IPS-20b (cell line): Measurements from ENCODE around the gene IL1RL2.

Experiments used
- H3K27ac ChIP-seq: one replicate; pipeline ENCODE4 v1.5.1; 2013; ENCODE audit warnings: low read length
- H3K27me3 ChIP-seq: 2 replicates; pipeline ENCODE4 v1.6.1; 2013; ENCODE audit warnings: mild to moderate bottlenecking, low read length, inconsistent platforms; ENCODE audit not compliant: insufficient read depth
- H3K36me3 ChIP-seq: 2 replicates; pipeline ENCODE4 v1.6.1; 2013; ENCODE audit warnings: low read depth, mild to moderate bottlenecking, inconsistent platforms, low read length, moderate library complexity; ENCODE audit not compliant: insufficient read depth
- H3K4me1 ChIP-seq: 2 replicates; pipeline ENCODE4 v1.6.1; 2013; ENCODE audit warnings: mild to moderate bottlenecking, control low read depth, inconsistent platforms, low read length, moderate library complexity; ENCODE audit not compliant: insufficient read depth
- H3K4me3 ChIP-seq: 2 replicates; pipeline ENCODE4 v1.5.1; 2013; ENCODE audit warnings: mild to moderate bottlenecking, low read length, inconsistent platforms
- H3K9ac ChIP-seq: 2 replicates; pipeline ENCODE4 v1.6.1; 2013; ENCODE audit warnings: low read depth, mild to moderate bottlenecking, inconsistent platforms, low read length, moderate library complexity
- H3K9me3 ChIP-seq: 2 replicates; pipeline ENCODE4 v1.6.1; 2013; ENCODE audit warnings: mild to moderate bottlenecking, low read depth, low read length, inconsistent platforms; ENCODE audit not compliant: insufficient read depth

Gene IL1RL2

DNA sequence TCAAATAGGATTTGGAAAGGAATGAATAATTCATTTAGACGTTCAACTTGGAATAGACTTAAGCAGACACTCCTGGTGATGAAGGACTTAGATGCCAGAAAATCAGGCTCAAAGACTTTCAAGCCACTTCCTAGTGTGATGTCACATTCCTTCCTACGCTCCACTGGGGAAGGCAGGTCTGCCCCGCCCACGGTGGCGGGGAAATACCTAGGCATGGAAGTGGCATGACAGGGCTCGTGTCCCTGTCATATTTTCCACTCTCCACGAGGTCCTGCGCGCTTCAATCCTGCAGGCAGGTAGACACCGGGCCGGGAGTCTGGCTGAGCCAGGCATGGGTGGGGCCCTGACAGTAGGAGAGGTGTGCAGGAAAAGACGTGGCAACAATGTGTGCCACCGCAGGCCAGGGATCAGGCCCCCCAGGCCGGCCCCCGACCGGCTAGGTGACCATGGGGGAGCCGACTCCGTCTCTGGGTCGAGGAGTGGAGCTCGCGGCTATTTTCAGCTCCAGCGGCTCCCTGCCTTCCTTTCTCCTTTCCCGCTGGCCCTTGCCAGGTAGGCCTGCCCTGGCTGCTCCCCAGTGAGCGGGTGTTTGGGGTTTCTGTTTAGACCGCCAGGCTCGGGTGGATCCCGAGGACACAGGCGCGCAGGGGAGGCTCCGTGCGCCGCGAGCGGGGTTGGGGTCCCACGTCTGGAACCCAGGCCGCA lies at the start of gene IL1RL2:
Gene IL1RL2 (plus strand): TSS at position 233 of the 705 bp plus-strand sequence. CDS start 845 bp downstream, outside the sequence.
- Histone ChIP-seq H3K9ac (no peak within 1 kb of the TSS), H3K36me3 (no peaks in the 10 kb centered on the region), H3K4me3 (peak within 1 kb of the TSS; percentile 68), H3K9me3 (no peaks in the 10 kb centered on the region), H3K27ac (no peak within 1 kb of the TSS), H3K27me3 (peaks cover 50% of the 10 kb centered on the region), H3K4me1 (no peaks in the 10 kb centered on the region)

DNA sequence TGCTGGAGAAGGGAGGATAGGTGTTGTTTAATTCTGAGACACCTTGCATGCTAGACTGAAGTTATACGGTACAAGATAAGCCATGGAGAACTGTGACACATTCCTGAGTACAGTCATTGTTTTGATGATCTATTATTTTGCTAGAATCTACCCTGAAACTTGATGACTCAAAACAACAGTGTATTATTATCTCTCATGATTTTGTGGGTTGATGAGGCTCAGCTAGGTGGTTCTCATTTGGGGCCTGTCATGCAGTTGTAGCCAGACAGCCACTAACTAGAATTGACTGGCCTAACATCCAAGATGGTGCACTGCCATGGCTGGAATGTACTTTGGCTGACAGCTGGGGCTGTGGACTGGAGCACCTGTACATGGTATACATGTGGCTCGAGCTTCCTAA lies 49.7 kb upstream of the IL1RL2 start:
- no peak overlapping the region for H3K27ac ChIP-seq
- H3K36me3 ChIP-seq = no peaks in the 10 kb centered on the region
- H3K4me1 ChIP-seq = no peaks in the 10 kb centered on the region
- H3K9ac ChIP-seq = no peak overlapping the region
- H3K27me3 ChIP-seq = peaks cover 24% of the 10 kb centered on the region
- no peak overlapping the region for H3K4me3 ChIP-seq
- no peaks in the 10 kb centered on the region for H3K9me3 ChIP-seq

DNA sequence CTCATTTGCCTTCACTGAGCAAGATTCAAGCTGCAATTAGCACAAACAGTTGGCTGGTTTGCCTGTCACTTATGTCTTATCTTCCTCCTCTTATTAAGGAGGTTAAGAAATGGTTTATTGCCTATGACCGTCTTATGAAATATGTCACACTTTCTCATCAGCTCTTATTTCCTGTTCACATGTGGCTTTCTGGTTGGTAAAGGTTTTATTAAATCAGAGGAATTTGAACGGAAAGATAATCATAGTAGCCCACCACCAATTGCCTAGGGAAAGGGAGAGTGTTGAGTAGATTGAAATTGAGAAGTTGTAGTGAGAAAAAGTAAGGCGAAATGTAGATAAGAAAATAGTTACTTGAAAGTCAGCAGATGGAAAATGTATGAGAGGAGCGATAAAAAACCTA lies 48.5 kb upstream of the IL1RL2 start:
- Histone ChIP-seq H3K9me3 (no peaks in the 10 kb centered on the region), H3K36me3 (no peaks in the 10 kb centered on the region), H3K9ac (no peak overlapping the region), H3K27ac (no peak overlapping the region), H3K27me3 (peaks cover 33% of the 10 kb centered on the region), H3K4me3 (no peak overlapping the region), H3K4me1 (no peaks in the 10 kb centered on the region)

DNA sequence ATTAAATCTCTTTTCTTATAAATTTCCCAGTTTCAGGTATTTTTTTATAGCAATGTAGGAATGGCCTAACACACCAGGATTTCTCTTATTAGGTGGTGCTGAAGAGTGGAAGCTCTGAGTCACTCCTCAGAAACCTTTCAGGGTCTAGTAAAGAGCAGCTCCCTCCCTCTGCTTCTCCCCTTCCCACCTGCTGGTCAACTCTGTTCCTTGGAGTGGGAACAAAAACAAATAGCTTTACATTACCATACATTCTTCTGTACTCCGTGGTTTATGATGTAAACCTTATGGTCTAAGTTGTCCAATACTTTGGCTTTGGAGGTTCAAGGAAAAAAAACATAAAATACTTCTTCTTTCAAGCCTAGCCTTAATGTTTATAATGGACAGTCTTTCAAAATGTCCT lies 47.0 kb upstream of the IL1RL2 start:
- H3K9ac ChIP-seq = no peak overlapping the region
- H3K4me1 ChIP-seq = no peaks in the 10 kb centered on the region
- no peaks in the 10 kb centered on the region for H3K36me3 ChIP-seq
- no peak overlapping the region for H3K4me3 ChIP-seq
- peaks cover 41% of the 10 kb centered on the region for H3K27me3 ChIP-seq
- no peaks in the 10 kb centered on the region for H3K9me3 ChIP-seq
- no peak overlapping the region for H3K27ac ChIP-seq

DNA sequence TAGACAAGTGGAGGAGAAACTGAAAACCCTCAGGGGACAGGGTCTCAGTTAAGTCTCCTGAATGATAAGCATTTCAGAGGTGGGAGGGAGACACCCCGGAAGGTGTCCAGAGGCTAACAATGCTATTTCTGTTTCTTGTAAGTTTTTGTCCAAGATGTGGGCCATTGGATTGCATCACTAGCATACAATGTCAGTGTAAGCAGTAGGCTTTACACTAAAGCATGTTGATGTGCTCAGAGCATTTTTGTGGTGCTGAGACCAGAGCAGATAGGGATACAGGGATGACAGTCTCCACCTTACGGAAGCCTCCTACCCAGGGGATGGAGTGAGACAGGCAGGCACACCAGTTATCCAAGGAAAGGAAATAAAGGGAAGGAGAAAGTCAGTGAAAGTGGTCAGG lies 46.4 kb upstream of the IL1RL2 start:
- no peaks in the 10 kb centered on the region for H3K36me3 ChIP-seq
- H3K9ac ChIP-seq = no peak overlapping the region
- no peaks in the 10 kb centered on the region for H3K4me1 ChIP-seq
- H3K4me3 ChIP-seq = no peak overlapping the region
- peaks cover 41% of the 10 kb centered on the region for H3K27me3 ChIP-seq
- no peaks in the 10 kb centered on the region for H3K9me3 ChIP-seq
- H3K27ac ChIP-seq = no peak overlapping the region

DNA sequence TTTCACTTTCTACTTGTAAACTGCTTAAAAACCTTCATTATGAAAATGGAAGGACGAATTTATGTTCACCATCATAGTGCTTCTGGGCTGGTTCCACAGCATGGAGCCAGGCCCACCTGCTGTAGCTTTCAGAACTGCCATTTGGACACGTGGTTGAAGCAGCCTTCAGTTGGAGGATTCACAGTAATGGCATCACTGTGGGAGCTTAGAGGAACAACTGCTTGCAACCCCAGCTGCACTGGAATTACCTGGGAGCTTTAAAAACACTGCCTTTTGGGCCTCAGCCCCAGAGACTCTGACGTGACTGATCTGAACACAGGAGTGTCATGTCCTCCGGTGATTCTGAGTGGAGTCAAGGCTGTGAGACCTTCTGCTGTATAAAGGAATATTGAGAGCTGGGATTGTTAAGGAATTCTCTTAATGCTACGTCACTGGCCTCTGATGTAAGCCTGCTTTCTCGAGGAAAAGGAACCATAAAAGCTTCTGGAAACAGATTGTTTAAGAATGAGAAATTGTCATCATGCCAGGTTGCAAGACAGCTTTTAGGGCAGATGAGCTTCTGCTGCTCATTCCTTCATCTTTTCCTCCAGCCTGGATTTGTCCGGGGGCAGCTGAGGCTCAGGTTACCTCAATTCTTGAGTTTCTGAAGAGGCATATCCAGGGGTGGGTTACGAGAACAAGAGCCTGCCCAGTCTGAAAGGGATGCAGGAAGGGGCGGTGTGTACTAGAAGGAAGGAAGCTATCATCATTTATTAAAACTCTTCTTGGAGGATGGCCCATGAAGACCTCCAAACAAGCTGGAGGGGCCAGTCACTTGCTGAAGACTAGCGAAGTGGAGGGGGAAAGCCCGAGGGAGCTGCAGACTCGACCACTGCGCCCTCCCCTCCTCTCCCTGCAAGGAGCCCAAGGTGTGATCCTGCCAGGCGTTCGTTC lies 45.5 kb upstream of the IL1RL2 start:
- H3K27me3 ChIP-seq = peaks cover 41% of the 10 kb centered on the region
- H3K27ac ChIP-seq = no peak overlapping the region
- H3K36me3 ChIP-seq = no peaks in the 10 kb centered on the region
- no peaks in the 10 kb centered on the region for H3K4me1 ChIP-seq
- H3K4me3 ChIP-seq = peak overlapping the region; percentile 77; the same call in 1 of the 2 replicates
- H3K9me3 ChIP-seq = no peaks in the 10 kb centered on the region
- H3K9ac ChIP-seq = no peak overlapping the region

DNA sequence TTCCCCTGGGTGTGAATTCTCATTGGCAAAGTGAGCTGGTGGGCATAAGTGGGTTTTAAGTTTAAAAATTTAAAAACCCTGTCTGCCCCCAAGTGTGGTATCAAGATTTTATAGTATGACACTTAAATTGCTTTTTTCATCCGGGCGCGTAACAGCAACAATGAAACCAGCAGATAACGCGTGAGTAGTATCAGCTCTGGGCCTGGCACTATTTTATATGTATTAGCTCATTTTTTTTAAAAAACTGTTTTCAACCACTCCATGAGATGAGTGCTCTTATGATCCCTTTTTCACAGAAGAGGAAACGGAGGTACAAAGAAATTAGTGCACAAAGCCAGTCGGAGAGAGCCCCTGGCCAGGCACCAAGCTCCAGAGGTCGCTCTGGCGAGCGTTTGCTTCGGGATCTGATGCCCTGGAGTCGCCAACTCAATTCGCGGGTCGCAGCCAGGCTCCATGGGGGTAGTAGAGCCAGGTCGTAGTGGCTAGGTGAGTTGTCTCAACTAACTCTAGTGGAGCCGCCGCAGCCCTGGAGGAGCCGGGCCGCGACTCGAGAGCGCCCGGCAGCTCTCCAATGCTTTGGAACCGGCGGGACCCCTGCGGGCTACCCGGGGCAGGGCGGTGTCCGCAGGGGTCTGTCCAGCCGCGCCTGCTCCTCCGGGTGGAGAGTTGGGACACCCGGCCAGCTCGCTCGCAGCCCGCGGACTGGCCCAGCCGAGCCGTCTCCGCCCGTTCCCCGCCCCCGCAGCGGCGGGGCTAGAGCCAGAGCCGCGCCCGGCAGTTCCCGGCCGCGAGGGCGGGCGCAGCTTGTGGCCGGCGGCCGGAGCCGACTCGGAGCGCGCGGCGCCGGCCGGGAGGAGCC lies 44.6 kb upstream of the IL1RL2 start, which contains the start of gene IL1R1:
Gene IL1R1 (plus strand): TSS at position 777 of the 859 bp plus-strand sequence. CDS start 14,979 bp downstream, outside the sequence.
- peaks cover 41% of the 10 kb centered on the region for H3K27me3 ChIP-seq
- peak within 1 kb of the TSS; percentile 63; the same call in 1 of the 2 replicates for H3K9ac ChIP-seq
- H3K4me3 ChIP-seq = peak within 1 kb of the TSS; percentile 77
- H3K27ac ChIP-seq = no peak within 1 kb of the TSS
- no peaks in the 10 kb centered on the region for H3K36me3 ChIP-seq
- no peaks in the 10 kb centered on the region for H3K9me3 ChIP-seq
- H3K4me1 ChIP-seq = no peaks in the 10 kb centered on the region

DNA sequence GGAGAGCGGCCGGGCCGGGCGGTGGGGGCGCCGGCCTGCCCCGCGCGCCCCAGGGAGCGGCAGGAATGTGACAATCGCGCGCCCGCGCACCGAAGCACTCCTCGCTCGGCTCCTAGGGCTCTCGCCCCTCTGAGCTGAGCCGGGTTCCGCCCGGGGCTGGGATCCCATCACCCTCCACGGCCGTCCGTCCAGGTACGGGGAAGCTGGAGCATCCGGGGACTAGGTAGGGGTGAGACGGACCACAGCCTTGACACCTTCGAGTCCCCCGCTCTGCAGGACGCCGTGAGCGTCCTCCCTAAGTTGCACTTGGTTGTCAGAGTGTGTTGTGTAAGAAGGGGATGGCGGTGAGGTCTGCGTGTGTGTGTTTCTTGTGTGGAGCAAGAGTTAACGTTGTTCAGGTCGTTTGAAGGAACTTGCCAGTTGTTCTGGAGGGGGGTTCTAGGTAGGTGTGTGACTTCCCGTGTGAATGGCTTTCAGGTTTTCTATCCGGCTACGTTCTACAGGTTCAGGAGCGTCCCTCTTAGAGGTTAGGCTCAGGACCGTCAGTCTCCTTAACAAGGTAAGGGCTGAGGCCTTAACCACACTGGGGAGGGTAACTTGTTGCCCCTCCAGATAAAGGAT lies 43.9 kb upstream of the IL1RL2 start:
- Histone ChIP-seq H3K9me3 (no peaks in the 10 kb centered on the region), H3K4me3 (peak overlapping the region; percentile 77)

DNA sequence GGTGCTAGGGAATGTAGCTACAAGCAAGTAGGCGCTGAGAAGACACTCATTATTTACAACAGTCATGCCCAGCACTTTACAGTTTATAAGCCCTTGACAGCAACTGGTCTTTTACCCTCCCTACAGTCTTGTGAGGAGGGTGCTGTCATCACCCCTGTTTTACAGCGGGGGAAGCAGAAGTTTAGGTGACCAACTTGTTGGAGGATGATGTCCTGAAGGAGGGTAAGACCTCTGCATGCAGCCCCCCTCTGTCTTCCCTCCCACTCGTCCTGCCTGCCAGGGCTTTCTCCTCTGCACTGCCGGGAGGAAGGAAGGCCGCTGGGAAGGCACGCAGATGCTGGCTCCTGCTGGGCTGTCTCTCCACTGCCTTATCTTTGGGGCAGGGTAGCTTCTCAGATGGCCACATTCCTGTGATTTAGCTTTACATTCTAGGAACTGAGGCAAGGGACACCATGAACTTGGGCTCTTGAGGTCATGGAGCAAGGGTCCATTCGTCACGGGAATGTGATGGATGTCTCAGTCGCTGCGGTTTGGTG lies 43.3 kb upstream of the IL1RL2 start:
- Histone ChIP-seq H3K4me3 (peak overlapping the region; percentile 77; the same call in 1 of the 2 replicates), H3K4me1 (no peaks in the 10 kb centered on the region), H3K9me3 (no peaks in the 10 kb centered on the region), H3K9ac (no peak overlapping the region), H3K36me3 (no peaks in the 10 kb centered on the region), H3K27me3 (peaks cover 41% of the 10 kb centered on the region), H3K27ac (no peak overlapping the region)

More for the DNA sequence above, 43.9 kb upstream of the IL1RL2 start:
- peaks cover 41% of the 10 kb centered on the region for H3K27me3 ChIP-seq
- peak overlapping the region; percentile 41; the same call in 1 of the 2 replicates for H3K9ac ChIP-seq
- H3K27ac ChIP-seq = no peak overlapping the region
- no peaks in the 10 kb centered on the region for H3K4me1 ChIP-seq
- H3K36me3 ChIP-seq = no peaks in the 10 kb centered on the region

DNA sequence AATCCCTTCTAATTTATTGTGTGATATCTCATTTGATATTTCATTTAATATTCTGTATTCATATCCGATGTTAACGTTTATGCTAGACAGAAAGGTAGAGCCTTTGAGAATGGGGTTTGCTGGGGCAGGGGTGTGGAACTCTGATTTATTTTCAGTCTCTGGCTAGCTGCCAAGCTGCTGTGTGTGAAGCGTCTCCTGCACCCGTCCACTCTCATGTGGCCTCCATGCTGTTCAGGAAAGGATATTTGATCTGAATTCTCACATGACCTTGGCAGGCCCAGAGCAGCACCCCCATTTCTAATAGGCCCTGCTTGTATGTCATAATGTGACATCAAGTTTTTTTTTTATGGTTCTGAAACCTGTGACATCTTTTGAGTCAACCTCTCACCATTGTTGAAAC lies 42.7 kb upstream of the IL1RL2 start:
- H3K9me3 ChIP-seq = no peaks in the 10 kb centered on the region

More for the DNA sequence above, 42.7 kb upstream of the IL1RL2 start:
- peaks cover 41% of the 10 kb centered on the region for H3K27me3 ChIP-seq
- H3K4me3 ChIP-seq = no peak overlapping the region
- no peak overlapping the region for H3K9ac ChIP-seq
- no peaks in the 10 kb centered on the region for H3K4me1 ChIP-seq
- no peaks in the 10 kb centered on the region for H3K36me3 ChIP-seq
- H3K27ac ChIP-seq = no peak overlapping the region
